ENCODE results near the gene AFG3L2.

The AFG3L2 gene

GRCh38 chr18:12282442-12283039 is 94.5 kb downstream of the AFG3L2 start:
- no peak overlapping the region for H3K4me3 ChIP-seq (ENCODE audit: low read depth, low read length)
- peak; percentile 86 for DNase-seq (ENCODE audit: low read depth)
- no peak for TF ChIP-seq CTCF (conservative IDR thresholded peaks at IDR 0.05; ENCODE audit: low read depth, low read length)

GRCh38 chr18:12281861-12282260 is 95.2 kb downstream of the AFG3L2 start:
- H3K4me3 ChIP-seq (ENCODE audit: low read depth, low read length), result no peak overlapping the region
- DNase-seq (ENCODE audit: low read depth), result no peak
- TF ChIP-seq CTCF (conservative IDR thresholded peaks at IDR 0.05; ENCODE audit: low read depth, low read length), result no peak

GRCh38 chr18:12279781-12280531 is 97.1 kb downstream of the AFG3L2 start:
- TF ChIP-seq CTCF (conservative IDR thresholded peaks at IDR 0.05; ENCODE audit: low read depth, low read length), result no peak
- H3K4me3 ChIP-seq (ENCODE audit: low read depth, low read length), result no peak overlapping the region
- no peak for DNase-seq (ENCODE audit: low read depth)

Data from choroid plexus epithelial cell (primary cell).